ENCODE measurements around the gene RAD51C.
"Not testable (repeated sequence)": the region's sequence is repeated elsewhere in the genome, so short reads cannot be mapped to it uniquely, and the experiment has no call there.

DNA sequence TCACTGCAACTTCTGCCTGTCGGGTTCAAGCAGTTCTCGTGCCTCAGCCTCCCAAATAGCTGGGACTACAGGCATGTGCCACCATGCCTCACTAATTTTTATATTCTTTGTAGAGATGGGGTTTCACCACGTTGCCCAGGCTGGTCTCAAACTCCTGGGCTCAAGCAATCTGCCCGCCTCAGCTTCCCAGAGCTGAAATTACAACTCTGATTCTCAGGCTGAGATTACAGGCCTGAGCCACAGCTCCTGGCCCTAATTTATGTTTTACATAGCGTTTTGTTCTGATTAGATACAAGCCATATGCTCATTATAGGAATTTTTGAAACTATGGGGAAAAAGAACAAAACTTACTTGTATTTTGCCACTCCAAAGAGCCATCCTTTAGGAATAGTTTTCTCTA is 86.1 kb downstream of the RAD51C start:
- TF ChIP-seq, protein P1, sequence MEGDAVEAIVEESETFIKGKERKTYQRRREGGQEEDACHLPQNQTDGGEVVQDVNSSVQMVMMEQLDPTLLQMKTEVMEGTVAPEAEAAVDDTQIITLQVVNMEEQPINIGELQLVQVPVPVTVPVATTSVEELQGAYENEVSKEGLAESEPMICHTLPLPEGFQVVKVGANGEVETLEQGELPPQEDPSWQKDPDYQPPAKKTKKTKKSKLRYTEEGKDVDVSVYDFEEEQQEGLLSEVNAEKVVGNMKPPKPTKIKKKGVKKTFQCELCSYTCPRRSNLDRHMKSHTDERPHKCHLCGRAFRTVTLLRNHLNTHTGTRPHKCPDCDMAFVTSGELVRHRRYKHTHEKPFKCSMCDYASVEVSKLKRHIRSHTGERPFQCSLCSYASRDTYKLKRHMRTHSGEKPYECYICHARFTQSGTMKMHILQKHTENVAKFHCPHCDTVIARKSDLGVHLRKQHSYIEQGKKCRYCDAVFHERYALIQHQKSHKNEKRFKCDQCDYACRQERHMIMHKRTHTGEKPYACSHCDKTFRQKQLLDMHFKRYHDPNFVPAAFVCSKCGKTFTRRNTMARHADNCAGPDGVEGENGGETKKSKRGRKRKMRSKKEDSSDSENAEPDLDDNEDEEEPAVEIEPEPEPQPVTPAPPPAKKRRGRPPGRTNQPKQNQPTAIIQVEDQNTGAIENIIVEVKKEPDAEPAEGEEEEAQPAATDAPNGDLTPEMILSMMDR (IDR thresholded peaks at IDR 0.05) = not testable (repeated sequence)
- TF ChIP-seq POLR2A (IDR thresholded peaks at IDR 0.05) = not testable (repeated sequence)

Data from uterus (tissue), 2 donors.